Erythroblast (primary cell): Measurements from ENCODE around the gene MYLK2.

Experiments used
- GATA1 ChIP-seq: IDR thresholded peaks from 2 replicates; pipeline ENCODE4 v1.6.1; 2011; ENCODE audit warnings: low read depth, mild to moderate bottlenecking, control low read depth, low read length, moderate library complexity
- POLR2A ChIP-seq: IDR thresholded peaks from 2 replicates; pipeline ENCODE4 v1.6.1; 2011; ENCODE audit warnings: mild to moderate bottlenecking, low read length

GRCh38 chr20:31835977-31836852 is 17.1 kb downstream of the MYLK2 start:
- TF ChIP-seq POLR2A (no peak), GATA1 (no peak)
